ENCODE measurements around the gene PRKCZ.

The PRKCZ gene

DNA sequence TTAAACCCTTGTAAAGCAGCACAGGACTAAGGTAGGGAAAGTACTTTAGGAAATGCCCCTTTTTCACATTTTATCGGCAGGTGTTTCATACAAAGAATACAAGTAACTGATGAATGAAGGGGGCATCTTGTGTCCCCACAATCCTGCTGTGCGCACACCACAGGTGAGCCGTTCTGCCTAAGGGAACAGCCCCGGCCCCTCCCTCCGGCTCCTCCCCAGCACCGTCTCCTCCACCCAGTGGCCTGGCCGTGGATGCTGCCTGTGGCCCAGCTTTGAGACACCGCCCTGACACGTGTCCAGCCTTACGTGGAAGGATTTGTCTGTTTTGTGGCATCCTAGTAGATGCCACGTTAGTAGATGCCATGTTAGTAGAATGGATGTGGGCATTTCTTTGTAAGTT lies 131.5 kb downstream of the PRKCZ start:
- DNase-seq (ENCODE audit: low read depth), result no peak
- no peak for TF ChIP-seq POLR2A (IDR thresholded peaks at IDR 0.05; ENCODE audit: extremely low read depth, insufficient read length)
- no peak for TF ChIP-seq MYC (IDR thresholded peaks at IDR 0.05; ENCODE audit: low read depth, low read length)
- TF ChIP-seq CTCF (IDR thresholded peaks at IDR 0.05; ENCODE audit: low read depth, low read length), result no peak
- TF ChIP-seq, protein P1, sequence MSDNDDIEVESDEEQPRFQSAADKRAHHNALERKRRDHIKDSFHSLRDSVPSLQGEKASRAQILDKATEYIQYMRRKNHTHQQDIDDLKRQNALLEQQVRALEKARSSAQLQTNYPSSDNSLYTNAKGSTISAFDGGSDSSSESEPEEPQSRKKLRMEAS (IDR thresholded peaks at IDR 0.05; ENCODE audit: low read depth, low read length), result no peak
- H3K4me3 ChIP-seq (ENCODE audit: low read depth, low read length), result no peak overlapping the region

DNA sequence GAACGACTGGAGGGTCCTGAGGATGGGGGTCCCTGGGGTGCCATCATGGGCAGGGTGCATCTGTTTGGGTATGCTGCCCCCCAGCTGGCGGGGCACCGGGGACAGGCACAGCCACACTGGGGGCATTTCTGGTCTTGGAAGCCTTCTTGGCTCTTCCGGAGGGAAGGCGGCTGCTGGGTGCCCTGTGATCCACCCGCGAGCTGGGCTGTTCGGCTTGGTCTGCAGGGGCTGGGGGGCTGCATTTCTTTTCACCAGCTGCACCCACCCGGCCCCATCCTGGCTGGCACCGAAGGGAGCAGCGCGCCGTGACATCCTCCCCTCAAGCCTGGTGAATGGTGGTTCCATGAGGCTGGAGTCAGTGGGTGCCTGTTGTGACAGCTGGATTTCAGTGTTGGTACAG lies 132.2 kb downstream of the PRKCZ start:
- no peak for DNase-seq (ENCODE audit: low read depth)
- TF ChIP-seq POLR2A (IDR thresholded peaks at IDR 0.05; ENCODE audit: extremely low read depth, insufficient read length) (no peak), MYC (IDR thresholded peaks at IDR 0.05; ENCODE audit: low read depth, low read length) (no peak), CTCF (IDR thresholded peaks at IDR 0.05; ENCODE audit: low read depth, low read length) (no peak)
- TF ChIP-seq, protein P1 (IDR thresholded peaks at IDR 0.05; ENCODE audit: low read depth, low read length), result no peak
- no peak overlapping the region for H3K4me3 ChIP-seq (ENCODE audit: low read depth, low read length)

DNA sequence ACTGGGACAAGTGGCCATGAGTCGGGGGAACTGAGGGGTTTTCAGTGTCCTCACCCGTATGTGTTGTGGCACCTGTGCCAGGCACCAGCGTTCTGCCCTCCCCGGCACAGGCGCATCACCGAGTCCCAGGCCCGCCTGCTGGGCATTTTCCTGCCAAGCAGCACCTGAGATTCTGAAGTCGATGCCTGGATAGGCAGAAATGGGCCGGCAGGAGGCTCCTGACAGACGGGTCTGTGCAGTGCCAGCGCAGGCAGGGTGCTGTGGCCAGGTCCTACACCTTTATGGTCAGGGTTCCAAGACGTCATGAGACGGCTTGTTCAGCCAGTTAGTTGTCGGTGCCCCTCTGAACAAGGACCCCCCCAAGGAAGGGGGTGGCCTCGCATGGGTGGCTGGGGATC lies 133.7 kb downstream of the PRKCZ start:
- no peak for DNase-seq (ENCODE audit: low read depth)
- TF ChIP-seq, protein P1 (IDR thresholded peaks at IDR 0.05; ENCODE audit: low read depth, low read length), result no peak
- TF ChIP-seq POLR2A (IDR thresholded peaks at IDR 0.05; ENCODE audit: extremely low read depth, insufficient read length) (no peak), CTCF (IDR thresholded peaks at IDR 0.05; ENCODE audit: low read depth, low read length) (no peak), MYC (IDR thresholded peaks at IDR 0.05; ENCODE audit: low read depth, low read length) (no peak)
- no peak overlapping the region for H3K4me3 ChIP-seq (ENCODE audit: low read depth, low read length)

GRCh38 chr1:2184531-2184930 lies 134.3 kb downstream of the PRKCZ start:
- TF ChIP-seq, protein P1 (IDR thresholded peaks at IDR 0.05; ENCODE audit: low read depth, low read length), result no peak
- TF ChIP-seq CTCF (IDR thresholded peaks at IDR 0.05; ENCODE audit: low read depth, low read length) (no peak), POLR2A (IDR thresholded peaks at IDR 0.05; ENCODE audit: extremely low read depth, insufficient read length) (no peak), MYC (IDR thresholded peaks at IDR 0.05; ENCODE audit: low read depth, low read length) (no peak)
- H3K4me3 ChIP-seq (ENCODE audit: low read depth, low read length), result no peak overlapping the region
- no peak for DNase-seq (ENCODE audit: low read depth)

GRCh38 chr1:2184934-2185333 lies 134.7 kb downstream of the PRKCZ start:
- no peak for DNase-seq (ENCODE audit: low read depth)
- TF ChIP-seq, protein P1 (IDR thresholded peaks at IDR 0.05; ENCODE audit: low read depth, low read length), result no peak
- TF ChIP-seq POLR2A (IDR thresholded peaks at IDR 0.05; ENCODE audit: extremely low read depth, insufficient read length) (no peak), MYC (IDR thresholded peaks at IDR 0.05; ENCODE audit: low read depth, low read length) (no peak), CTCF (IDR thresholded peaks at IDR 0.05; ENCODE audit: low read depth, low read length) (no peak)
- no peak overlapping the region for H3K4me3 ChIP-seq (ENCODE audit: low read depth, low read length)

All from NB4 (cell line).